Right lobe of liver (tissue), 4 donors: Measurements from ENCODE around the gene RHO.

Source experiments
- CTCF ChIP-seq, 4 donors: fragments of 200-600 bp in 3 of 4; fragments of 450-650 bp in 1 of 4; IDR thresholded peaks; one replicate each; pipeline versions ENCODE4 v1.5.1 to v1.8.0; 2016 to 2022; ENCODE audit warnings: antibody characterized with exemption in 4 of 4, mild to moderate bottlenecking in 2 of 4
- POLR2A ChIP-seq: fragments of 450-650 bp; IDR thresholded peaks from one replicate; pipeline ENCODE4 v1.6.1; 2017; ENCODE audit warnings: antibody characterized with exemption, mild to moderate bottlenecking
- donor health status: DM: no; HTN: no; CAD: no.
- donor health status: DM: no; HTN: no; CAD: no.
- donor health status: DM: no; HTN: yes; CAD: no.

GRCh38 chr3:129576514-129577352 lies 48.3 kb downstream of the RHO start:
- TF ChIP-seq POLR2A: no peak
- TF ChIP-seq CTCF (IDR thresholded peaks at IDR 0.05): no peak
